ENCODE measurements around the gene HOXA2.

The HOXA2 gene

DNA sequence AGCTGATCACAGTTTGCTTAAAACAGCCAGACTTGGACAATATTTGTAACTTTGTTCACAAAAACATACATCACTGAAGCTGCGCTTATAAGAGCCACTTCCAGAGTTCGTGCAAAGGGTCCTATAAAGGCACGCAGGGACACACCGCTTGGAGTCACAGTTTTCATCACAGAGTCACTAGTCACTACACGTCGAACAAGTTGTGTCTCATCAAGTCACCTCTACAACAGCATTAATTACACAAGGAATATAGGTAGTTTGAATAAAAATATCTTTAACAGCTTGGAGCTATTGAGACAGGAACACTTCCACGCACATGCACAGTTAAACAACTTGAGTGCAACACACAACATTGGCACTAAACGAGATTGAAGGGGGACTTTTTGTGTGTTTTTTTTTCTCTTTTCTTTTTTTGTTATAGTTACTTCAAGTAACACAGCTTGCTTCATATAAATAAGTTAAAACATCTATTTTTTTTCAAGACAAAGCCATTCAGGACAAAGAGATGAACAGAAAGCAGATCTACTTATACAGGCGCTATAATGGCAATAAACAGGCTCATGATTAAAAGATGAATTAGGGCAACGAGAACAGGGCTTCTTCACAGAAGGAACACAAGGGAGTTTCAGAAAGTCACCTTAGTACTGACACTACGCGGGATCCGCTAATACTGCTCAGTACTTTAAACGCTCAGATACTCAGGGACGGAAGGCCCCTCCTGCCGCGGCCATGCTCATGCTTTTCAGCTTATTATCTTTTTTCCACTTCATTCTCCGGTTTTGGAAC lies 38.8 kb upstream of the HOXA2 start:
- no peak for DNase-seq

- no peak for DNase-seq
Observed at GRCh38 chr7:27140126-27140857, 37.8 kb upstream of the HOXA2 start.

GRCh38 chr7:27139334-27140125 lies 37.0 kb upstream of the HOXA2 start:
- no peak for DNase-seq

GRCh38 chr7:27138985-27139333 lies 36.5 kb upstream of the HOXA2 start:
- DNase-seq, result no peak

DNA sequence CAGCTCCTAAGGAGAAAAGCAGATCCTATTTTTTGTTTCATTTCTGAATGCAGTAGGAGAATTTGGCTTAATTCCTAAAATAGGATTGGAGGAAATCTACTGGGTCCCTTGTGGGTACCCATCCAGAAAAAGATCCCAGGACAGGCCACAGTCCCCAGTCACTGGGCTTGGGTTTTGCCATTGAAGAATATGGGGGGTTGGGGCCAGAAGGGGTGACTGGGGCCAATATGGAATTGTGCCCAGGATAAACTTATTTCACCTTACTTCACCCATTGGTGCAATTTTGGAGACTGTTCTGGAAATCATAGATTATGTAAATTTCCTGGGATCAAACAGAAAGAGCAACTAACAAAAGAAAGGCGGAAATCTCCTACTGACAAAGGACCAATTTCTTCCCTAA lies 36.0 kb upstream of the HOXA2 start:
- no peak for DNase-seq

GRCh38 chr7:27137640-27138315 lies 35.3 kb upstream of the HOXA2 start:
- no peak for DNase-seq

GRCh38 chr7:27134392-27134791 lies 31.9 kb upstream of the HOXA2 start:
- peak; percentile 69 to 73 for DNase-seq

GRCh38 chr7:27133409-27134231 lies 31.1 kb upstream of the HOXA2 start:
- peak; percentile 30 to 70 for DNase-seq

DNA sequence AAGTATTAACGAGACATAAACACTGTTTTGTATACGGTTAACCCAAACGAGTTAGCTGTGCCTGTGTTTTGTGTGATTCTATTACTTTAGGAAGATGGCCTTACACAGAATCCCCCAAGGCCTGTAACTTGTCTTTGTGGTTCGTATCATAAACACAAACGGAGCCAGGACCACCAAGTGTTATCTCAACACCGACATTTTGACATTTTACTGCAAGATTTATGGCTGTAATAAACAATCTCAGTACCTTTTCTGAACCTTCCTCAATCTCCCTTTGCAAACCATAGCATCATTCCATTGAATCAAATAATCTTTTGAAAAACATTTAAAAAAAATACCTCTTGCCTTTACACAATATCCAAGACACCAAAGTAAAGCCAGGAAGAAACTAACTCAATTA lies 30.5 kb upstream of the HOXA2 start:
- DNase-seq, result no peak

DNA sequence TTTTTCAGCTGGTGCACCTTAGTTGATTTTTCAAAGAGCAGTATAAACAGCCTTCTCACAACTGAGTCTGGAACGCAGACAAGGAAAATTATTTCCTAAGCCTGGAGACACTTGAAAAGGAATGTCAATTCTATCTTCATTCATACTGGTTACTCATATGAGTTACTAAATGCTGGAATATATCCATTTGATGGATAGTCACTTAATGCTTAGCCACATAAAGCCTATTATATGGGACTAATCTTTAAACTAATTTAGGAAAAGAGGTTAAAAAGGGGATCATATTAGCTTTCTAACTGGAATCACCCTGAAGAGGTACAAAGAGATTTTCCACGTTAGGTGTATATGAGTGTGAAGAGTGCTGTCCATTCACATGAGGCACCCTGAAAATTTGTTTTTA lies 29.7 kb upstream of the HOXA2 start:
- no peak for DNase-seq

DNA sequence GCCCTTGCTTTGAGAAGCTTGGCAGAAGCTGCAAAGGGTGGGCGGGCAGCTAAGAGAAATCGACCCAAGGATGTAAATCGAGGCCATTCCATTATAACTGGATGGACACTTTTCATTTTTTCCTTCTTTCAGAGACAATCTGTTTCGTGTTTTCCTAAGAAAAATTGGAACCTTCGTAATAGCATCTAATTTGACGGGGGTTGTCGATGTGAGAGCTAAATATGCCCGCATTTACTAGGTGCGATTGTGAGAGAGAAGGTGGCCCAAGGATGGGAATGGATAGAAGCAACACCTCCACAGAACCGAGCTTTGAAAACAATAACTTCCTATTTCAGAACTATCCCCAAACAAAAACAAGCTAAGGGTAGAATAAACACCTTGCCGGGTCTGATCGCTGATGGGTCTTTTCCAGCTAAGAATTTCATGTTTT lies 28.9 kb upstream of the HOXA2 start:
- no peak for DNase-seq

DNA sequence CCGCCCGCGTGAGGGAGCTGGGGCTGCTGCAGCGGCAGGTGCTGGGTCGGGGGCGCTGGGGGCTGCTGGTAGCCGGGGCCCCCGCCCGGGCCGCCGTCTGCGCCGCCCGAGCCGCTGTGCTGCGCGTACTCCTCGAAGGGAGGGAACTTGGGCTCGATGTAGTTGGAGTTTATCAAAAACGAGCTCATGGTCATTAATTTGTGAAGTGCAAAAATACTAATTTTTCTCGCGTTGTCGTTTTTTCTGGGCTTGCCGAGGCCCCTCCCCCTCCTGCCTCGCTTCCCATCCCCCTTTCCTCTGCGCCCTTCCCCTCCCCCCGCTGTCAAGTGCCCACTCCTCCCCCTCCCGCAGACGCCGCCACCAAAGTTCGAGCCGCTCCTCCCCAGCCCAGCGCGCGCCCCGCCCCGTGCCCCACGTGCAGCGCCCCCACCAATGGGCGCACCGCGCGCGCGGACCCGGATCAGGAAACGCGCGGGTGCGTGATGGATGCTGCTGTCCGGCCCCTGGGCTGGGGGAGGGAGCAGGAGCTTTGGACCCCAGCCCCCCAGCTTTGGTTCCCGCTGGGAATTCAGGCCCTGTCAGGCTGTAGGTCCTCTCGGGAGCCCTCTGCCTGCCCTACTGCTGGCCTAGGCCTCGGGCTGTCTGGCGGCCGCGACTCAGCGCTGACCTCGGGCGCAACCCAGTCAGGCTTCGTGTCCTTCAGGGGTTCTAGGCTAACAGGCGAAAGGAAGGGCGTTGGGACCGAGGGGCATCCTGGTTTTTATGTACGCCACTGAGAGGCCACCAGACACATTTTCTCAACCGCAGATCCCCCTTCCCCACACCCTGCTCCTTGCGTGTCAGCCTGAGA lies 28.3 kb upstream of the HOXA2 start, which contains the start of gene HOXA4:
Gene HOXA4, minus strand, starts transcription at position 218 of the 850 bp plus-strand sequence. Its CDS starts 24 bp downstream, at position 194.
- DNase-seq, result peak; percentile 81 to 82

- no peak for DNase-seq
Observed at GRCh38 chr7:27129729-27130539, 27.5 kb upstream of the HOXA2 start.

GRCh38 chr7:27128776-27129728 lies 26.6 kb upstream of the HOXA2 start:
- no peak for DNase-seq

GRCh38 chr7:27128034-27128433 lies 25.6 kb upstream of the HOXA2 start:
- DNase-seq, result no peak

- DNase-seq, result no peak
Observed at GRCh38 chr7:27126596-27127327, 24.3 kb upstream of the HOXA2 start.

- no peak for DNase-seq
Observed at GRCh38 chr7:27125986-27126394, 23.5 kb upstream of the HOXA2 start.

All from inflammatory macrophage (primary cell).